GM19438 (cell line): ENCODE results near the gene CPA1.

Source experiments
- ATAC-seq: cut with Tn5 transposase; IDR thresholded peaks from one replicate; pipeline ENCODE4 v1.9.1; 2021; ENCODE audit warnings: low read depth; ENCODE audit not compliant: unreplicated experiment

The CPA1 gene

GRCh38 chr7:130393841-130394411, 13.6 kb downstream of the CPA1 start:
- ATAC-seq, result no peak

GRCh38 chr7:130394421-130395195, 14.3 kb downstream of the CPA1 start:
- no peak for ATAC-seq

DNA sequence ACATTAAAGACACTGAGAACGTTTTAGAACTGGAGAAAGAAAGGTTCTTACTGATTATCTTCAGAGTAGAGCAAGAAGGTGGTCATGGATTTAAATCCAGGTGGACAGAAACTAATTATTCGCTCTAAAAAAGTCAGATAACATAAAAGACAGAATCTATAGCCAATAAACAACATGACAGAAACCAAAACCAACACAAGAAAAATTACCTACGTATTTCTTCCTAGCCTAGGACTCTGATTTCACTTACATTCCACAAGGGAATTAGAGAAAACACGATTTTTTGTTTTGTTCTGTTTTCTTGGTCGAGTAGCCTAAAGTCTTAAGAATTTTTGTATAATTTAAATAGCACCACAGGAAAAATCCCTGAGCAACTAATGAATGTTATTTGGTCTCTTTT, 15.1 kb downstream of the CPA1 start:
- no peak for ATAC-seq

DNA sequence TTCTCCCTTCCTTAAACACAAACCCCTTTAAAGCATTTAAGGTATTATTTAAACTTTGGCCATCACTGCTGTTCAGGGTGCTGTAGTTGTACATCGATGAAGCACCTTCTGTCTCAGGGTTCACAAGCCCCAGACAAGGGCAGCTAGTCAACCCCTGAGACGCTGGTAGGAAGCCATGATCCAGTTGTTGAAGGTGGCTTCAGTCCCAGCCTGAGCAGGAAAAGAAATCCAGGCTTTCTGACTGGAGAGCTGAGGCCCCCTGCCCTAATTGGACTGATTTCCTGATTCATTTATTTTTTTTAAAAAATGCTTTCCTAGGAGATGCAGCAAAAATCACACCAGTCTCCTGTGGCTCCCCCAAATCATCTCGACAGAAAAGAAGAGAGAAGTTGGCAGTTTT, 15.8 kb downstream of the CPA1 start:
- ATAC-seq, result no peak

DNA sequence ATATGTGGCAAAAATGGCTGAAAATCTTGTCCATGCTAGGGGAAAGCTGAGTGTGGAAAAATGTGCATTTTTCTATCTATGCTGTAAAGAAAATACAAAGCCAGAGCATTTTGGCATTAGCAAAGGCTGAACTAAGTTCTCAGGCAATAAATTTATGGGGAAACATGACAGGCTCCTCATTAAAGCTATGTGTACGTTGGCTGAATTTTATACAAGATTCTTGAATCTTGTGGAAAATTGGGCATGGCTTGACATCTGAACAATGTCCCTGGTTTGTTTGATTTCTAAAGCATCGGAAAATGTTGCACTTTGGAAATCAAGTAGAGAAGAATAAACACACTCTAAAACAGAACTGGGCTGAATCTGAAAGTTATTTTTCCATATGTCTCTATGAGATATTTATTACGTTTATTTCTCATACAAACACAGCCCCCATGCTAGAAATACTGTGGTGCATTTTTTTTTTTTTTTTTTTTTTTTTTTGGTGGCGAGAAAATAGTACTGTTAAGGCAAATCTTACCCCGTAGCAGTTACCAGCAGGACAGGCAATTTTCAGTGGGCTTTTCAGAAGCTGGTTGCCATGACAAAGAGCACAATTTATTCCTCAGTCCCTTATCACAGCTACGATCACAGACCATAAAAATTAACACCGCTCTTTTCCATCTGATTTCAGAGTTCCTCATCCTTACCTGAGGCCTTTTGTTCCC, 16.9 kb downstream of the CPA1 start:
- no peak for ATAC-seq

- ATAC-seq, result no peak
These were observed 17.4 kb downstream of the CPA1 start for GRCh38 chr7:130397758-130398073.

DNA sequence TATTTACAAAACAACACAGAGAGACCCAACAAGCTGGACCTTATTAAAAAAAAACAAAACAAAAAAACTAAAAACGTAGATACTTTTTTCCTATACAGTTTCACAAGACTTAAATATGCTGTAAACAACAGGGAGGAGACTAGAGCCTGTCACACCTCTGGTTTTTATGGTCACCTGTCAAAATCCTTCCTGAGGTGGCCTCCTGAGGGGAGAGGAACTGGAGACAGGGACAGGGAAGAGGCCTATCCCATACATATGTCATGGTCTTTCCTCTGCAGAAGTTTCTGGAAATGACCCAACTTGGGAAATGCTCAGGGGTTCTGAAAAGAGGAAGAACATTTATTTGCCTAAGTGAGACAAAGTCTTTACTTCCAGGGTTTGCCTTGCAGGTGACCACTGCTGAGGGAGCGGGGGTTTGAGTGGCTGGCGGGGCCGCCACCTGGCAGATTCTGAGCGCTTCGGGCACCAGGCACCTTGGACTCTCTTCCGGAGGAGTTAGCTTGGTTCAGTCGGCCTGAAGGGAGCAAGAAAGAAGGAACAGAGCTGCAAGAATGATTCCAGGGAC, 18.3 kb downstream of the CPA1 start:
- ATAC-seq, result no peak

GRCh38 chr7:130400120-130400572, 19.9 kb downstream of the CPA1 start:
- no peak for ATAC-seq

- ATAC-seq, result no peak
These were observed 20.8 kb downstream of the CPA1 start for GRCh38 chr7:130401101-130401500.

GRCh38 chr7:130401578-130401977, 21.3 kb downstream of the CPA1 start:
- no peak for ATAC-seq

DNA sequence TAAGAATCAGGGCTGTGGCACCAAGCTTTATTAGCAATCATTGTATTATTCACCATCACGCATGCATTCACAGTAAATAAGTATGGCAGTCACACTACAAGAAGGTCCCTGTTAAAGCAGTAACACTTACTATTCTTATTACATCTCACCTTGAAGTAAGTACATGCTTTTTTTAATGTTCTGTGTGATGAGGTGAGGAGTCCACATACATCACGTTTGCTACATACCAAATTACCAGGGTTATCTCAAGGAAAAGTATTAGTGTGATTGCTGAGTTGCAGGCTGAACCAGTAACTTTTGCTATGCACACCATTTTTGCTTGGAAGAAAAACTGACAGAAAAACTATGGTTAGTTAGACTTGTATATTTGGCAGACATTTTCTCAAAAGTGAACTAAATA, 24.7 kb downstream of the CPA1 start:
- no peak for ATAC-seq

DNA sequence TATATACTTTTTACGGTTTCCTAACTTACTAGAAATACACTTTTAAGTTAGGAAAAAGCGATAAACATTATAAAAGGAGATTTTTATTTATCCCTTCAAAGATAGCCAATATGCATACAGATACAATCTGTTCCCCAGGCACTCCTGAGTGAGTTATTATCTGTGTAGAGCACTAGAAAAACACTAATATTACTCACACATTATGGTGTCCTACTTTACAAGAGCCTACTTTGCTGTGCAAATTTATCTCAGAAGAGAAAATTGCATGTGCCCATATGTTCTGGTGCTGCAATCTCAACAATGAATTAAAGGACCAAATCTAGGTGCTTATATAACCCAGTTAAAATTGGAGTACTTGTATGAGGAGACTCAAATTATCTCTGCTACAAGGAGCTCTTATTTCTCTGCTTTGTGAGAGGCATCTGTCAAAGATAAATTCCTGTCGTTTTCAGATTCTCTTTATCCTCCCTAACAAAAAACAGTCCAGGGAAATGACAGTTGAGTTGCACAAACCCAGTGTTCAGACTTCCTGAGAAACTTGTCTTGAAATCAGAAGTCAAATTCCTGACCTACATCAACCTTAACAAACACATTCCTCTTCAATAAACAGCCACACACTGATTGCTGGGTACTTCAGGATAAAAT, 28.9 kb downstream of the CPA1 start:
- no peak for ATAC-seq

DNA sequence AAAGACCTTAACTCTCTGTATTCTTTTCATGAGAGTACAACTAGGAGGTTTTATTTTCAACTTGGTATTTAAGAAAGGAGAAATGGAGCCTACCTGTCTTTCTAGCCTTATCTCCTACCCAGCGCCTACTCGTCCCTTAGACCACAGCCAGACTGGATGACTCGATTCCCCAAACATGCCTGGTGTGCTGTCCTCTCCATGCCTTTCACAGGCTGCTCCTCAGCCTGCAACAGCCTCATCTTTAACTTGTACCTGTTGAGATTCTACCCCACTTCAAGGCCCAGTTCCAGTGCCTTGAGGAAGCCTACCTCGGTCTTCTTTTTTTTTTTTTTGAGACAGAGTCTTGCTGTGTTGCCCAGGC, 29.4 kb downstream of the CPA1 start:
- ATAC-seq, result no peak

DNA sequence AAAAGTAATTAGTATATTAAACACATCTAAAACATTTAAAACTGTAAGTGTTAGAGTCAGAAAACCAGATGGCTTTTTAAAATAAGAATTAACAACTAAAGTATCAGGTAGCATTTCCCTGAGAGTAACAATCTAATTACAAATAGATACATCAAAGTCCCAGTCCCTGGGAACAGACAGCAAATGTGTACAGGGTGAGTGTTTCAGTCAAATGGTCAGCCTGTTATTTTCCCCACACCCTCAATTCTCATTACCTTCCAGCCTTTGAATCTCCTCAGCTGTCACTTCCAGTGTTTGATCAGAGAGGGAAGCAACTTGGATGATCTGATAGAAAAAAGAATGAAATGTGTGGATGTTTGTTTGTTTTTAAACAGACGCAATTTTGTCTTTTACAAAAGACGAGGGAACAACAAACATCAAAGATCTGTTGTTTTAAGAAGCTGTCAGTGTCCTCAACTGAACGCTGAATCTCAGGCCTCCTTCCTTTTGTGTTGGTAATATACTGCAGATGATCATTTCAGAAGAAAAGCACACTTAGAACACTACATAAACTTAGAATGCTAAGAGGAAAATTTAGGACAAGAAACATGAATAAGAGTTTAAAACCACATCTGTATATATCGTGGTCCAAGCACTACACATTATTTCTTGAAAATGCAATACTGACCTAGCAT, 30.7 kb downstream of the CPA1 start:
- no peak for ATAC-seq

DNA sequence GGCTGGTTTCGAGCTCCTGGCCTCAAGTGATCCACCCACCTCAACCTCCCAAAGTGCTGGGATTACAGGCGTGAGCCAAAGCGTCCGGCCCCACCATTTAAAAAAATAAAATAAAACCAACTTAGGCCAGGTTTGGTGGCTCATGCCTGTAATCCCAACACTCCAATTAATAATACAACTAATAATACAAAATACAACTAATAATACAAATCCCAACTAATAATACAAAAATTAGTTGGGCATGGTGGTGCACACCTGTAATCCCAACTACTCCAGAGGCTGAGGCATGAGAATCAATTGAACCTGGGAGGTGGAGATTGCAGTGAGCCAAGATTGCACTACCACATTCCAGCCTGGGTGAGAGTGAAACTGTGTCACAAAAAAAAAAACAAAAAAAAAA, 32.9 kb downstream of the CPA1 start:
- ATAC-seq, result no peak

- no peak for ATAC-seq
These were observed 34.7 kb downstream of the CPA1 start for GRCh38 chr7:130415006-130415405.

GRCh38 chr7:130417213-130417612, 36.9 kb downstream of the CPA1 start:
- ATAC-seq, result no peak

DNA sequence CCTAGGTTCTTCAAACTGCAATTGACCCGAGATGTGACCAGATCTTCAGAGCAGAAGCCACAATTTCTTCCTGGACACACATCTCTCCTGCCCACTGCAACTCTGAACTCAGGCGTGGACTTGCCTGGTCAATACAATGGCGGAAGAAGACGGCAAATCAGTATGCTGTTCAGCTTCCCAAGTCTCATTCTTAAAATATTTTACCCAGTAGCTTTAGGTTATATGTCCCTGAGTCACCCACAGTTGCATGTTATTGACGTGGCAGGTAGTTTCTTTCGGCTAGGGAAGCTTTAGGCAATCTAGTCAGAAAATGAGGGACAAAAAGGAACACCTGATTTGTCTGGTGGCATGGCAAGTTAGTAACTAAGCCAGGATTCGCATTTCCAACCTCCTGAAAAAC, 38.0 kb downstream of the CPA1 start:
- no peak for ATAC-seq

DNA sequence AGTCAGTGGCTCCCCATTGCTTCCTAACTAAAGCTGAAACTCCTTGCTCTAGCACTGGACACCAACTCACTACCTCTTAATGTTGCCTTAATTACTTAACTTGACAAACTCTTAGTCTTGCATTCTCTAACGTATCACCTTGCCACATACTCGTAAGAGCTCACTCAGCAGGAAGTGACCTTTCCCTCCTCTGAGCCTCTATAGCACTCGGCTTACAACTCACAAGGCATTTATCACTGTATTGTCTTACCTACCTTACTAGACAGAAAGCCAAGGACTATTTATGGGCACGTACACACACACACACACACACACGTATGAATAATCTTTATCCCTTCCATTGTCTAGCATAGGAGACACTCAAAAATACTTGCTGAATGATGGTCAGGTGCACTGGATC, 39.4 kb downstream of the CPA1 start:
- no peak for ATAC-seq

DNA sequence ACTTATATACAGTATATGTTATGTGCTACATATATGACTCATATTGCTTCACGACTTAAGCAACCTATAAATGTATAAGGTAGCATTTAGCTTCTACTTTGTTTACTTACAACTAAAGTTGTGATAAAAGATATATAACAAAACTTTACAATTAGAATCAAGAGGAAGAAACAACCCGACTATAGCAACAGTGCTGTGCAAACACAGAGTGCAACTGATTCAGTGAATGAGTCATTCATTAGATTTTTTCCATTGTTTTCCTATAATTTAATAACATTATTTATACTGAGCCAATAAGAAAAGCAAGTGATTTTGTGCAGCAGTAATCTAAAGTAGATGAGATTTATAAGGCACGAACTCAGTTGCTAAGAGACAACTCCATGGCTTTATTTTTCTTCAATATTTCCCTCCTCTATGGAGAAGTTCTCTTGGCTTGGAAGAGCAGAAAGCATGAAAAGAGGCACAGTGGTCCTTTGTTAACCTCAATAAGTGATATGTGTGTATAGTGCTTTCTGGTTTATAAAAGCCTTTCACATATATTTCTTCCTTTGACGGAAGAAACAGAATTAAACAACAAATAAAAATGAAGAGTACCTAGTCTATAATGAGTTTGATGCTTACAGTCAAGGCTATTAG, 40.8 kb downstream of the CPA1 start:
- ATAC-seq, result no peak
